Measurements from ENCODE around the gene LRRC63. TPM values are rescaled to one million over a fixed set of nuclear protein-coding genes. Genes with fewer than 3 reads are reported as not detected.

The LRRC63 gene
- total and polyA plus RNA-seq, 10 donors: 0.04 to 1.3 (median 0.62) TPM

- no peaks in the 10 kb centered on the region for H3K9me3 ChIP-seq
- H3K27ac ChIP-seq: peak overlapping the region; percentile 77 to 94 (median 90)
- H3K36me3 ChIP-seq: peaks cover 0 to 18% (median 0%) of the 10 kb centered on the region in 6 donors
- peaks cover 37 to 78% (median 64%) of the 10 kb centered on the region in 6 donors for H3K4me1 ChIP-seq
- intact Hi-C loops (cut with DNase I; ENCODE audit: low total_unique reads): loop anchor here (10.0 kb wide), 1 partner anchor 108 kb away; no protein-coding TSS in a partner anchor
- peak overlapping the region in 5 of 8 donors; percentile 49 to 76 (median 50) for H3K4me3 ChIP-seq
- DNase-seq: no peak
- no peaks in the 10 kb centered on the region for H3K27me3 ChIP-seq (replicated peaks in 1 of 7)
- TF ChIP-seq CTCF (IDR thresholded peaks at IDR 0.05 in 8 of 11, conservative IDR thresholded peaks at IDR 0.05 in 3 of 11) (no peak), POLR2A (IDR thresholded peaks at IDR 0.05) (peak in 1 of 3 donors; percentile 67), POLR2AphosphoS5 (IDR thresholded peaks at IDR 0.05) (peak in 1 of 3 donors; percentile 76)
- 18 to 35% (median 19%) methylated on average over 3 of the region's 3 CpGs for WGBS, 5 donors
These were observed 35.0 kb upstream of the LRRC63 start for GRCh38 chr13:46176756-46177155.

- DNase-seq: no peak
- Histone ChIP-seq H3K9me3 (no peaks in the 10 kb centered on the region), H3K4me3 (peak overlapping the region in 7 of 8 donors; percentile 21 to 76 (median 50)), H3K27me3 (replicated peaks in 1 of 7) (no peaks in the 10 kb centered on the region), H3K36me3 (peaks cover 0 to 14% (median 0%) of the 10 kb centered on the region in 6 donors), H3K4me1 (peaks cover 26 to 74% (median 59%) of the 10 kb centered on the region in 6 donors), H3K27ac (peak overlapping the region; percentile 77 to 94 (median 90))
- intact Hi-C loops (cut with DNase I; ENCODE audit: low total_unique reads): loop anchor here (10.0 kb wide), 1 partner anchor 107 kb away; no protein-coding TSS in a partner anchor
- 18 to 46% (median 35%) methylated on average over 5 of the region's 5 CpGs for WGBS, 5 donors
- TF ChIP-seq POLR2AphosphoS5 (IDR thresholded peaks at IDR 0.05) (peak in 1 of 3 donors; percentile 65), CTCF (IDR thresholded peaks at IDR 0.05 in 8 of 11, conservative IDR thresholded peaks at IDR 0.05 in 3 of 11) (no peak), POLR2A (IDR thresholded peaks at IDR 0.05) (no peak)
These were observed 33.6 kb upstream of the LRRC63 start for GRCh38 chr13:46178143-46178542.

DNA sequence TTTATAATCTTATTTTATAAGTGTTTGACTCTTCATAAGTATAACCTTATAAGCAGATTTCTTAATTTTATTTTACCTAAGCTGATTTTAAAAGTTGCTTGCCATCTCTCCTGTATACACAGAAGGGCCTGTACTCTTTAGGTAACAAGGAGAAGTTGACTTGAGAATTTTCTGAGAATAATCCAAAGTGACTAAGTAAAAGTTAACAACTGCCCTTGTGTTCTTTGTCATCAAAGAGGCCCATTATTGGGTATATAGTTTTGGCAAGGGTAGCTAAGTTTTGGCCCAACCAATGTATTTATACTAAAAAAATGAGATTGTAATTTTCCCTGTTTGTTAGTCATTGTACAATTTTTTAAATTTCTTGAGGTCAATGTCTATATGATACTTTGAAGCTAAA is 32.9 kb upstream of the LRRC63 start:
- intact Hi-C loops (cut with DNase I; ENCODE audit: low total_unique reads): loop anchor here (10.0 kb wide), 1 partner anchor 106 kb away; no protein-coding TSS in a partner anchor
- peak overlapping the region; percentile 77 to 94 (median 90) for H3K27ac ChIP-seq
- no peak for DNase-seq
- H3K9me3 ChIP-seq: no peaks in the 10 kb centered on the region
- peaks cover 0 to 13% (median 0%) of the 10 kb centered on the region in 6 donors for H3K36me3 ChIP-seq
- no peaks in the 10 kb centered on the region for H3K27me3 ChIP-seq (replicated peaks in 1 of 7)
- TF ChIP-seq CTCF (IDR thresholded peaks at IDR 0.05 in 8 of 11, conservative IDR thresholded peaks at IDR 0.05 in 3 of 11) (no peak), POLR2AphosphoS5 (IDR thresholded peaks at IDR 0.05) (no peak), POLR2A (IDR thresholded peaks at IDR 0.05) (no peak)
- peaks cover 27 to 74% (median 59%) of the 10 kb centered on the region in 6 donors for H3K4me1 ChIP-seq
- H3K4me3 ChIP-seq: peak overlapping the region in 7 of 8 donors; percentile 49 to 76 (median 54)

- Histone ChIP-seq H3K27me3 (replicated peaks in 1 of 7) (no peaks in the 10 kb centered on the region), H3K9me3 (no peaks in the 10 kb centered on the region), H3K4me3 (peak overlapping the region; percentile 13 to 76 (median 52)), H3K4me1 (peaks cover 23 to 74% (median 59%) of the 10 kb centered on the region in 6 donors), H3K27ac (peak overlapping the region; percentile 31 to 94 (median 90)), H3K36me3 (peaks cover 0 to 6% (median 0%) of the 10 kb centered on the region in 6 donors)
- TF ChIP-seq POLR2AphosphoS5 (IDR thresholded peaks at IDR 0.05) (peak in 1 of 3 donors; percentile 75), POLR2A (IDR thresholded peaks at IDR 0.05) (no peak)
- intact Hi-C loops (cut with DNase I; ENCODE audit: low total_unique reads): loop anchor here (10.0 kb wide), 1 partner anchor 105 kb away; no protein-coding TSS in a partner anchor
- peak; percentile 92 for DNase-seq
- 13 to 30% (median 22%) methylated on average over 3 of the region's 3 CpGs for WGBS, 5 donors
These were observed 32.2 kb upstream of the LRRC63 start for GRCh38 chr13:46179491-46179908.
